HG03039 (cell line): ENCODE measurements around the gene MYCL.
"Not testable (repeated sequence)": the region's sequence is repeated elsewhere in the genome, so short reads cannot be mapped to it uniquely, and the experiment has no call there.

Source experiments
- ATAC-seq: cut with Tn5 transposase; IDR thresholded peaks from one replicate; pipeline ENCODE4 v1.9.1; 2021; ENCODE audit warnings: mild to moderate bottlenecking, moderate library complexity; ENCODE audit not compliant: unreplicated experiment

Gene MYCL

DNA sequence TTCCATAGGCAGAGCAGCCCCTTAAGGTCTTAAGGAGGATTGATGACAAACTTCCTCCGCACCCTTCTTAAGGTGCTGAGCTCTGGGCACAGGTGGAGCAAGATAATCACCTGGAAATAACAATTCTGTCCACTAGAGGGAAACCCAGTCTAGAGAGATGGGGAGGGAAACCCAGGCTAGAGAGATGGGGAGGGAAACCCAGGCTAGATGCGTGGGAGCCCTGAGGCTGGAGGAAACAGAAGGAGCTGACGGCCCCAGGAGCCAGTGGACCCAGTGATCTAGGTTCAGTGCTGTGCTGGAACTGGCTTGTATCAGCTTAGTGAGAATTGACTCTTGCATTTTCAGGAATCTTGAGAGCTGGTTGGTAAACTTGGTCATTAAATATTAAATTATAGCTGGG, 17.8 kb upstream of the MYCL start:
- no peak for ATAC-seq

DNA sequence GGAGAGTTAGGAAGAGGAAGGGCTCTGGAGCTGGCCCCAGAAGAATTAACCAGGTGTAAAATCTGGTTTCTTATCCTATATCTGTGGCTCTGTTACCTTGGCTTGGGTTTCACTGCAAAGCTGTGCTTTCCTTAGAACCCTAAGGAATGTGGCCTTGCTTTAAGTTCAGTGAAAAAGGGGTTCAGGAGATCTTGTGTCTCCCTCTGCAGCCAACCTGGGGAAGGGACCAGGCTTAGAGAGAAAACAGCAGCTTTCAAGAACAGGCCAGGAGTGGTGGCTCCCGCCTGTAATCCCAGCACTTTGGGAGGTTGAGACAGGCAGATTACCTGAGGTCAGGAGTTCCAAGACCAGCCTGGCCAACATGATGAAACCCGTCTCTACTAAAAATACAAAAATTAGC, 16.1 kb upstream of the MYCL start:
- ATAC-seq = no peak

DNA sequence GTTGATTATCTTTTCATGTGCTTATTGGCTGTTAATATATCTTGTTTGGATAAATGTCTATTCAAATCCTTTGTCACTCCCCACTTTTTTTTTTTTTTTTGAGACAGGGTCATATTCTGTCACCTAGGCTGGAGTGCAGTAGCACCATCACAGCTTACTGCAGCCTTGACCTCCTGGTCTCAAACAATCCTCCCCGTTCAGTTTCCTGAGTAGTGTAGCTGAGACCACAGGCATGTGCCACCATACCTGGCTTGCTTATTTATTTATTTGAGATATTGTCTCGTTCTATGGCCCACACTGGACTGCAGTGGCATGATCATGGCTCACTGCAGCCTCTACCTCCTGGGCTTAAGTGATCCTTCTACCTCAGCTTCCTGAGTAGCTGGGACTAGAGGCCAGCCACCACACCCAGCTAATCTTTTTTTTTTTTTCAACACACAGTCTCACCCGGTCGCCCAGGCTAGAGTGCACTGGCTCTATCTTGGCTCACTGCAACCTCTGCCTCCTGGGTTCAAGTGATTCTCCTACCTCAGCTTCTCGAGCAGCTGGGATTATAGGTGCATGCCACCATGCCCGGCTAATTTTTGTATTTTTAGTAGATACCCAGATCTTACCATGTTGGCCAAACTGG, 13.9 kb upstream of the MYCL start:
- no peak for ATAC-seq

DNA sequence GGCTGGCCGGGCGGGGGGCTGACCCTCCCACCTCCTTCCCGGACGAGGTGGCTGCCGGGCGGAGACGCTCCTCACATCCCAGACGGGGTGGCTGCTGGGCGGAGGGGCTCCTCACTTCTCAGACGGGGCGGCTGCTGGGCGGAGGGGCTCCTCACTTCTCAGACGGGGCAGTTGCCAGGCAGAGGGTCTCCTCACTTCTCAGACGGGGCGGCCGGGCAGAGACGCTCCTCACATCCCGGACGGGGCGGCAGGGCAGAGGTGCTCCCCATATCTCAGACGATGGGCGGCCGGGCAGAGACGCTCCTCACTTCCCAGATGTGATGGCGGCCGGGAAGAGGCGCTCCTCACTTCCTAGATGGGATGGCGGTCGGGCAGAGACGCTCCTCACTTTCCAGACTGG, 11.4 kb upstream of the MYCL start:
- not testable (repeated sequence) for ATAC-seq

DNA sequence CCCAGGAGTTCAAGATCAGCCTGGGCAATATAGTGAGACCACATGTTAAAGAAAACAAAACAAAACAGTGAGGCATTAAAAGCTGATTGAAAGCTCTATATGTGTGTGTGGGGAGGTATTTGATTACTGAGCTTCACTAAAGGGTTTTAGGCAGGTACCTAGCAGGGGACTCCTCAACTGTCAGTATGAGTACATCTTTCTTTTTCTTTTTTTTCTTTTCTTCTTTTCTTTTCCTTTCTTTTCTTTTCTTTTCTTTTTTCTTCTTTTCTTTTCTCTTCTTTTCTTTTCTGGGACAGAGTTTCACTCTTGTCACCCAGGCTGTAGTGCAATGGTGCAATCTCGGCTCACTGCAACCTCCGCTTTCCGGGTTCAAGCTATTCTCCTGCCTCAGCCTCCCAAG, 8.5 kb upstream of the MYCL start:
- no peak for ATAC-seq

DNA sequence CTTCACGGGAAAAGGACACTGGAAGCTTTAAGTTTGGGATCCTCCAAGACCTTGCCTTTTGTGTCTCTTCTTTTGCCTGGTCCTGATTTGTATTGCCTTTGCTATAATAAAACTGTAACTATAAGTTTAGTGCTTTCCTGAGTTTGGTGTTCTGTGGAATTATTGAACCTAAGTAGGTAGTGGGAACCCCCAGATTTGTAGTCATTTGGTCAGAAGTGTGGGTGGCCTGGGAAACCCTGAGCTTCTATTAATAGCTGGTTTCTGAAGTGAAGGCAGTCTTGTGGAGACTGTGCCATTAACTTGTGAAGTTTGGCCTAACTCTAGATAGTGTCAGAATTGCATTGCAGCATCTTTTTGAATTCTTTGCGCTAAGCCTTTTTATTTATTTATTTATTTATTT, 6.8 kb upstream of the MYCL start:
- ATAC-seq = no peak

DNA sequence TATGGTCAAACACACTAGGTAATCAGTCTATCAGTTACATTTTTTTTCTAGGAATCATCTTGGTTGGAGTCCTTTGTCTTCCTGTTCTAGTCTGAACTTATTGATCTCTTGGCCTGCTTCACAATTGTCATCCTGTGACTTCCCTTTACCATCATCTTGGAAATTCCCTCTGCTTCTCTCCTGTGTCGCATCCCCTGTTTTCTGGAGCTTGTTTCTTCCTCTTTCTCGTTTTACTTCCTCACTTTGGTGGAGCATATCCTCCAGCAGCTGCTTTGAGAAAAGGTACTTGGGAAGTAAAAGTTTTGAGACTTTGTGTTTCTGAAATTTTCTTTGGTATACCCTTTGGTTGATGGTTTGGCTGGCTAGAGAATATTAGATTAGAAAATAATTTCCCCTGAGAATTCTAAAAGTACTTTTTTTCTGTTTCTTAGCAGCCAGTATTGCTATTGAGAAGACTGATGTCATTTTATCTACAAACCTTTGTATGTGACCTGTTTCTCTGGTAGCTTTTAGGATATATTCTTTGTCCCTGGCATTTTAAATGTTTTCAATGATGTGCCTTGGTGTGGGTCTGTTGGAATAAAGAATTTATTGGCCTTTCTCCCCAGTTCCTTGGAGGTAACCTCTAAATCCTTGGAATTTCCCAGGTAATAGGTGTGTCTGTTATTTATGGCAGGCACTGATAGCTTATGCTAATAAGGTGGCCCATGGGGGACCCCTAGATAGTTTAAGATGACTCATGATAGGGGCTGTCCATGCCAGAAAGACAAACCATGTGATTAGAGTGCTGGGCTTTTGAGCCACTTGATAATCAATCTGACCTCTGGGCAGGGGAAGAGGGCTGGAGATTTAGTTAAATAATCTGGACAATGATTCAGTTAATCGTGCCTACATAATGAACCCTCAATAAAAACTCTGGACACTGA, 6.1 kb upstream of the MYCL start:
- no peak for ATAC-seq

DNA sequence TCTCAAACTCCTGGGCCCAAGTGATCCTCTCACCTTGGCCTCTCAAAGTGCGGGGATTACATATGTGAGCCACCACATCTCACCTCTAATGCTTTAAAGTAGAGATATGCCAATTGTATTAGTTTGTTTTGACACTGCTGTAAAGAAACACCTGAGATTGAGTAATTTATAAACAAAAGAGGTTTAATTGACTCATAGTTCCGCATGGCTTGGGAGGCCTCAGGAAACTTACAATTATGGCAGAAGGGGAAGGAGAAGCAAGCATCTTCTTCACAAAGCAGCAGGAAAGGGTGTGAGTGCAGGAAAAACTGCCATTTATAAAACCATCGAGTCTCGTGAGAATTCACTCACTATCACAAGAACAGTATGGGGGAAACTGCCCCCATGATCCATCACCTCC, 3.5 kb upstream of the MYCL start:
- no peak for ATAC-seq

DNA sequence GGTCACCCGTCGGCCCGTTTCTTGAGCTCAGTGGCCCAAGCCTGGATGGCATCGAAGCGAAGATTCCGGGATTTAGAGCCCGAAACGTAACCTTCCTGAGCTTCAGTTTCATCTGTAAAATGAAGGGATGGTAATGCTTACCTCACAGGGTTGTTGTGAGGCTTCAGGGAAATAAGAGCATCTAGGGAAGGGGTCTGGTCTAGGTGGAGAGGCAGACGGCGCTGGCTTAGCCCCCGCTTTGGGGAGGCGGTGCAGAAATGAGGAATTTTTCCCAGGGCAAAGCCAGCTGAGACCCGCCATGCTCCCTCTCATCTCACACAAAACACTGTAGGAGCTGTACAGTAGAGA, 717 bp upstream of the MYCL start:
- ATAC-seq = no peak

DNA sequence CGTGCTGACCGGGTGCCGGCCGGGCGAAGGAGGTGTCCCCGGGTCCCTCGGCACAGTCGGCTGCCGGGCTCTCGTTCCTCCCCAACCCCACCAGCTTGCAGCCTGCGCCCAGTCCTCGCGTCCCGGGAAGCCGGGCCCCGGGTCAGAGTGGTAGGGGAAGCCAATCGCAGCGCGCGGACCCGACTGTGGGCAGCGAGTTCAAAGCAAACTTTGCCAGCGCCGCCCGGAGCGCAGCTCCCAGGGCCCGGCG, 328 bp downstream of the MYCL start:
- ATAC-seq = peak; percentile 6

DNA sequence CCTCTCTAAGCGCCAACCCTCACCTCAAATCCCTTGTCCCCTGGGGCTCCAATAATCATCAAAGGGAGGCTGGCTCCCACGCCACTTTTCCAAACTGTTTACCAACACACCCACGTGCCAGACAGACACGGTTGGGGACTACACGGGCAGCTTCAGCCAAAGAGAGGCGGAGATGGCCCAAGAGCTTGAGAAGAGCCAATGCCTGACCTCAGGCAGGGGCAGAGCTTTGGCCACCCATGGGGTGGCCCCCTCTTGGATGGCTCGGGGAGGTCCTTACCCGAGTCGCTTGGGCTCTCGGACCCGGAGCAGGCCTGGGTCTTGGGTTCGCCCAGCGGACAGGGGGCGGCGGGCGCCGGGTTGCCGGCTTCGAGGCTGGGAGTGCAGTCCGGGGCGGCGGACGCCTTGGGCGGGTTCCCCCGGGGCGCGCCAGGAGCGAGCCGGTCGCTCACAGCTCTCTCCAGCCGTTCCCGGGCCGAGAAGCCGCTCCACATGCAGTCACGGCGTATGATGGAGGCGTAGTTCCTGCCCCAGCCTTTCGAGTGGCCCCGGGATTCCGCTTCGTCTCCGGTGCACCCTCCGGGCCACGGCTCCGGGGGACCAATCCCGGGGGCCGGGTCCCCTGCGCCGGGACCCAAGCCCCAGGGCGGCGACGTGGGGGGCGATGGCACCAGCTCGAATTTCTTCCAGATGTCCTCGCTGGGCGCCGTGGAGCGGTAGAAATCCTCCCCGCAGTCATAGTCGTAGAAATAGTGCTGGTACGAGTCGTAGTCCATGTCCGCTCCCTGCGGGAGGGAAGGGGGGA, 854 bp downstream of the MYCL start:
- ATAC-seq = no peak

DNA sequence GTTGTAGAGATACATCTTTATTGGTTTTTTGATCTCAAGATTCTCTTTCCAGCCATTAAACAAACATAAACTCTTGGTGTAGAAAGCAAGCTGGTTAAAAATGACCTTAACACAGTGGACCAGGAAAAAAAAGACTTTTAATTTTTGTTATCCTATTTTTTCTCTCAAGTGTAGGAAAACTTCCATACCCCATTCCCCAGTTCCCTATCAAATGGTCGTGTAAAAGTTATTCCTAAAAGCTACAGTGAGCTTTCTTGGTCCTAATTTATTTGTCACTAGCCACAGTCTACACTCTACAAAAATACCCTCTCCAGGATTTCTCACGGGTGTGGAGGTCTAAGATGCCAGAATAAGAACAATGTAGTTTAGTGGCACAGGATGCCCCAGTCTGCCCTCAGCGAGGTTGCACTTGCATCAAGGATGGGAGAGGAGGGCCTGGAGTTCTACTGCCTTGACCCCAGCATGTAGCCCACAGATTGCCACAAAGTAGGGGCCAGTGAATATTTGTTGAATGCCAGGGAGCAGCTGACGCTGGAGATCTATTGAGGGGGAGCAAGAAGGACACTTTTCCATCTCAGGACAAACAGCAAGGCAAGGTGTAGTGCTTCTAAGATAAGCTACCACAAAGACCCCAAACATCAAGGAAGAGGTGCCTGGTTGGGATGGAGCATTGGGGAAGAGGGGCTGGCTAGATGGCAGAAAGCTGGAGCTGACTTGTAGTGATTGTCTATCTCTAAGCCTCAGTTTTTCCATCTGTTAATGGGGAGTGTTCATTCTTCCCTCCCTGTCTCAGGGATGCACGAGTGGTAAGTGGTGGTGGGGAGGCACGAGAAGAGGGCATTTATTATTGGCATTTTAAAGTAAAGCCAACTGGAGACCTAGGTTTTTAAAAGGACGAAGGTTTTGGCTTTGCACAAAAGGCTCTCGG, 1.8 kb downstream of the MYCL start:
- no peak for ATAC-seq

DNA sequence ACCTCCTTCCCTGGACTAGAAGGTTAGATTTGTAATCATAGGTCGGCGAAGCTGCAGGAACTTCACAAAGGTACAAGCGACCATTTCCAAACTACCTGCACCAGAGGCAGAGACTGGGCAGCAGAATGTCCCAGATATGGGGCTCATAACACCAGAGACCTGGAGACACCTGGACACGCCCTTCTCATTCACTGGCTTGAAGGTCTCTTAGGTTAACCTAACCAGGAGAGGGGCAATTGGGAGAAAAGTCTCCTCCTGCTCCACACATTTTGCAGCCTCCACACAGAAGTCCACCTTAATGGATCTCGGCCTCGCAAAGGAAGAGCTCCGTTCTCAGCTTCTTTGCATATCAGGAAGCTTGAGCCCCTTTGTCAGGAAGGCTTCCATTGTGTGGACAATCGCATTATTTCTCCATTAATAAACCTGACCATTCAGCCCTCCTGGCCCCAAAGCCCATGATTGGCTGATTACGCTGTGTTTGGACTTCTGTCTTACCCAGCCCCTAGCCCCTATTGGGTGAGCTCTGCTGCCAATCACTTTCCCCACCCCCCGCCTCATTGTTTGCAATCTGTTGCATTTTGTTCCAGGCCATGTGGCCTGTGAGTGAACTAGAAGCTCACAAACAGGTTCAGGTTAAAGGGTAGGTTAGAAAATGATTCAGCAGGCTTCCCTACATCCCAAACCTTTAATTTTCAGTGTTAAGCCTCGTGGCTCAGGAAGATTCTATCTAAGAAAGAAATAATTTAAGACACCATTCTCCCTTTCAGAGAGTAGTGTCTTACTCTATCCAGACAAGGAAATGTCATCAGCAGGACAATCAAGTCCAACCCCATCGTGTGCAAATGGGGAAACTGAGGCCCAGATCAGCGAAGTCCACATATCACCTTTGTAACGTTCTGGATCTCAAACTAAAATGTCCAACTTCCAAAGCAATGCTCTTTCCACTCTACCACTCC, 2.8 kb downstream of the MYCL start:
- ATAC-seq = no peak

DNA sequence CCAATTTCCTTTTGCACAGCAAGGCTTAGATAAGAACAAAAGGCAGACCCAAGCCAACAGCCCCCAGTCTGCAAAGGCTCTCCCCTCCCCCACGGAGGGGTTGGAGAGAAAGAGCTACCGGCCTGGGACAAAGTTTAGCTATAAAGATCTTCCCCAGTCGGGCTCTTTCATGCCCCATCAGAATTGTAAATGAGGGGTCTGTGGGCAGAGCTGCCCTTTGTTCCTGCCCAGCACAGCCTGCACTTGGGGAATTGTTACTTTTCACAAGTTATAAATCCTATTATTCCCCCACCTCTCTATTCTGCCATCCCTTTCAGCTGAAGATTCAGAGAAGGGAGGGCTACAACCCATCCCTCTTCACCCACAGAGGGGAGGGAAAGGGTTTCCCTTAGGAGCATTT, 3.5 kb downstream of the MYCL start:
- no peak for ATAC-seq

DNA sequence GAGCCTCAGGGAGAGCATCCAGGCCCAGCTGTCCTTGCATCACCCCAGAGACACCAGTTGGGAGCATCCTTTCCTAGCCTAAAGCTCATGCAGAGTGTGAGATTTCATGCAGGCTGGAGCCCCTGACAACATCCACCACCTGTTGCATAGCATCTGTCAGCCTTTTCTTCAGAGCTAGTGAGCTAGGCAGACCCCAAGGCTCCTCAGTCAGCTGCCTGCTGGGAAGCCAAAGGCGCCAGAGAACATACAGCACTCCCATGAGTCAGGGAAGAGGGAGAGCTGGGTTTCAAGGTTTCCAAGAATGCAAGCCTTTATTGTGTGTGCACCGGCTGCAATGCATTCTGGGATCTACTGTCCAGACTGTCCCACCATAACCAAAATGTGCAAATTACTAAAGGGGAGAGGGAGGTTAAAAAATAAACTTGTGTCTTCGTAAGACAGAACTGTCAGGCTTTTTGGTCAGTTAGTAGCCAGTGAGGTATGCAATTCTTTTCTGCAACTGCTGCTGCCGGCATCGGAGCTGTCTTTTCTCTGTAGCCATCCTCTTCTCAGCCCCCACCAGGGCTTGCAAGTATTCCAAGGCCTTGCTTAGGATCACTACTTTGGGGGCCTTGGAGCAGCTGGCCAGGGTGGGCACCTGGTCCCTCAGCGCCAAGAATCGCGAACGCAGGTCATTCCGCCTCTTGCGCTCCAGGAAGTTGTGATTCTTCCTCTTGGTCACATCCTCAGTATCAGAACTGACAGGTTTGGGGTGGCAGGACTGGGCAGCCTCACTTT, 4.6 kb downstream of the MYCL start:
- no peak for ATAC-seq

DNA sequence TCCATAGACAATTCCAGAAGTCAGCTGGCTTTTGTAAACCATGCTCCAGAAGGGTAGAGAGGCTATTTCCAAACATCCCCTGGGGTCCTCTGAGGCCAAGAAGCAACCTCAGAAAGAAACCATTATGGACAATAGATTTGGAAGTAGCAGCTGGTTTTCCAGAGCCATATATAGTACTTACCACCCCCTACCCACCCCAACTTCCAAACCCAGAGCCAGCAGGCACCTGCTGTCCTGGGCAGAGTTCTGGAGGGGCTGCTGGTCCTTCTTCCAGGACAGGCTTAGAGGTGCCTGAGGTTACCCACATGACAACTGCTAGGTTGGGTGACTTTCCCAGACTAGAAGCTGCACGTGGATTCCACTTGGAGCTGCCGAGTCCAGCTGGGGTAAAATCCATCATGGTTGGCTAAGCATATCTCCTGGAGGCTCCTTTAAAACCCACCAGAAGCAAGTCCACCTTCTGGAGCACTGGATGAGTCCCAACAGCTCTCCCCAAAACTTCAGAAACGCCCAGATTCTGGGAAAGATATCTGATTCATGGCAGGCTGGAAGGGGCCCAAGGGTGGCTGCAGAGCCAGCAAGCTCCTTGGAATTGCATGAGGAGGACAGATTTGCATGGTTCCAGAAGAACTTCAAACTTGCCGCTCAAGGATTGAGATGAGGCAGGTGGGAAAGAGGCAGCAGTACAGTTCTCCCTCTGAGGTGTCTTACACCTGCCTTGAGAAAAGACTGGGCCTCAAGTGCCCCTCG, 5.8 kb downstream of the MYCL start:
- no peak for ATAC-seq

DNA sequence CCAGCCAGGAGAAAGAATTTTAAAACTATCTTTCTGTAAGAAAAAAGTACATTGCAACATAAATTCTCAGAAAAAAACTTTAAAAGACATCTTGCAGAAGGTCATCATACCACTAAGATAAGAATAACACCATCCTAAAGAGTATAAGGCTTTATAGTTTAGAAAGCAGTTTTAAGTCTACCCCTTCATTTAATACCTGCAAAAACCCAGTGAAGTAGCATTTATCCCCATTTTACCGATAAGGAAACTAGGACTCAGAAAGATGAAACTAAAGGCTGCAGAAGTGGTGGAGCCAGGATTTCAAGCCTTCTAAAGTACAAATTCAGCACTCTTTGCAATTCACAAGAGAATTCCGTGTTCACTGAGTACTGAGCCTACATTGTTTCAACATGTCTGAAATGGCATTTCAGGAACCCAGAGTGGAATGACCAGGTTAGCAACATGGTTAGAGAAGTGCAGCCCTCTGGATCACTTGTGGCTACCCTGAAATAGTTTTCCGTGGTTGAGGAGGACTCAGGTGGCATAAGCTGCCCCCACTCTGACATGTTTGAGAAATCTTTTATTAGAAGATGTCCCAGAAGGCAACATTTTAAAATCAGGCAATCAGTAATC, 6.7 kb downstream of the MYCL start:
- ATAC-seq = no peak
